Fibroblast of the aortic adventitia (primary cell): ENCODE data around the gene MAGEA12. TPM values are rescaled to one million over a fixed set of nuclear protein-coding genes. Genes with fewer than 3 reads are reported as not detected.
"Not testable (repeated sequence)": the region's sequence is repeated elsewhere in the genome, so short reads cannot be mapped to it uniquely, and the experiment has no call there.

Experiments used
- DNase-seq: peaks from one replicate; pipeline ENCODE4 v3.0.0-alpha.2; 2010; ENCODE audit warnings: low read depth
- H3K4me3 ChIP-seq: 2 replicates; pipeline ENCODE4 v1.5.1; 2011; ENCODE audit warnings: low read depth, mild to moderate bottlenecking, control low read depth, low read length, moderate library complexity
- total RNA-seq: library from RNA; depleted of rRNA; stranded (reverse); fragments of >200 nt; gene quantifications from 2 replicates; pipeline ENCODE4 v1.2.3, GENCODE V29; 2012; ENCODE audit warnings: low replicate concordance
- TF ChIP-seq, protein P1 (sequence below): IDR thresholded peaks from 2 replicates; pipeline ENCODE4 v1.5.1; 2011; ENCODE audit warnings: mild to moderate bottlenecking, low read length, control low read depth, inconsistent platforms; ENCODE audit not compliant: insufficient read depth

Gene MAGEA12
- total RNA-seq, 1 donor = not detected

DNA sequence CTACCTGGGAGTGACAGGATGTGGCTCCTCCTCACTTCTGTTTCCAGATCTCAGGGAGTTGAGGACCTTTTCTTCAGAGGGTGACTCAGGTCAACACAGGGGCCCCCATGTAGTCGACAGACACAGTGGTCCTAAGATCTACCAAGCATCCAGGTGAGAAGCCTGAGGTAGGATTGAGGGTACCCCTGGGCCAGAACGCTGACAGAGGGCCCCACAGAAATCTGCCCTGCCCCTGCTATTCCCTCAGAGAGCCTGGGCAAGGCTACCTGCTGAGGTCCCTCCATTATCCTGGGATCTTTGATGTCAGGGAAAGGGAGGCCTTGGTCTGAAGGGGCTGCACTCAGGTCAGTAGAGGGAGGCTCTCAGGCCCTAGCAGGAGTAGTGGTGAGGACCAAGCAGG lies 1.5 kb downstream of the MAGEA12 start:
- no peak for DNase-seq
- TF ChIP-seq, protein P1, sequence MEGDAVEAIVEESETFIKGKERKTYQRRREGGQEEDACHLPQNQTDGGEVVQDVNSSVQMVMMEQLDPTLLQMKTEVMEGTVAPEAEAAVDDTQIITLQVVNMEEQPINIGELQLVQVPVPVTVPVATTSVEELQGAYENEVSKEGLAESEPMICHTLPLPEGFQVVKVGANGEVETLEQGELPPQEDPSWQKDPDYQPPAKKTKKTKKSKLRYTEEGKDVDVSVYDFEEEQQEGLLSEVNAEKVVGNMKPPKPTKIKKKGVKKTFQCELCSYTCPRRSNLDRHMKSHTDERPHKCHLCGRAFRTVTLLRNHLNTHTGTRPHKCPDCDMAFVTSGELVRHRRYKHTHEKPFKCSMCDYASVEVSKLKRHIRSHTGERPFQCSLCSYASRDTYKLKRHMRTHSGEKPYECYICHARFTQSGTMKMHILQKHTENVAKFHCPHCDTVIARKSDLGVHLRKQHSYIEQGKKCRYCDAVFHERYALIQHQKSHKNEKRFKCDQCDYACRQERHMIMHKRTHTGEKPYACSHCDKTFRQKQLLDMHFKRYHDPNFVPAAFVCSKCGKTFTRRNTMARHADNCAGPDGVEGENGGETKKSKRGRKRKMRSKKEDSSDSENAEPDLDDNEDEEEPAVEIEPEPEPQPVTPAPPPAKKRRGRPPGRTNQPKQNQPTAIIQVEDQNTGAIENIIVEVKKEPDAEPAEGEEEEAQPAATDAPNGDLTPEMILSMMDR = no peak
- no peak overlapping the region for H3K4me3 ChIP-seq

DNA sequence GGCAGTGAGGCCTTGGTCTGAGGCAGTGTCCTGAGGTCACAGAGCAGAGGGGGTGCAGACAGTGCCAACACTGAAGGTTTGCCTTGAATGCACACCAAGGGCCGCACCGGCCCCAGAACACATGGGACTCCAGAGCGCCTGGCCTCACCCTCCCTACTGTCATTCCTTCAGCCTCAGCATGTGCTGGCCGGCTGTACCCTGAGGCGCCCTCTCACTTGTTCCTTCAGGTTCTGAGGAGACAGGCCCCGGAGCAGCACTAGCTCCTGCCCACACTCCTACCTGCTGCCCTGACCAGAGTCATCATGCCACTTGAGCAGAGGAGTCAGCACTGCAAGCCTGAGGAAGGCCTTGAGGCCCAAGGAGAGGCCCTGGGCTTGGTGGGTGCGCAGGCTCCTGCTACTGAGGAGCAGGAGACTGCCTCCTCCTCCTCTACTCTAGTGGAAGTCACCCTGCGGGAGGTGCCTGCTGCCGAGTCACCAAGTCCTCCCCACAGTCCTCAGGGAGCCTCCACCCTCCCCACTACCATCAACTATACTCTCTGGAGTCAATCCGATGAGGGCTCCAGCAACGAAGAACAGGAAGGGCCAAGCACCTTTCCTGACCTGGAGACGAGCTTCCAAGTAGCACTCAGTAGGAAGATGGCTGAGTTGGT lies 2.4 kb downstream of the MAGEA12 start:
- H3K4me3 ChIP-seq = no peak overlapping the region
- DNase-seq = no peak
- TF ChIP-seq, protein P1 = no peak

DNA sequence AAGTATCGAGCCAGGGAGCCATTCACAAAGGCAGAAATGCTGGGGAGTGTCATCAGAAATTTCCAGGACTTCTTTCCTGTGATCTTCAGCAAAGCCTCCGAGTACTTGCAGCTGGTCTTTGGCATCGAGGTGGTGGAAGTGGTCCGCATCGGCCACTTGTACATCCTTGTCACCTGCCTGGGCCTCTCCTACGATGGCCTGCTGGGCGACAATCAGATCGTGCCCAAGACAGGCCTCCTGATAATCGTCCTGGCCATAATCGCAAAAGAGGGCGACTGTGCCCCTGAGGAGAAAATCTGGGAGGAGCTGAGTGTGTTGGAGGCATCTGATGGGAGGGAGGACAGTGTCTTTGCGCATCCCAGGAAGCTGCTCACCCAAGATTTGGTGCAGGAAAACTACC lies 3.0 kb downstream of the MAGEA12 start:
- not testable (repeated sequence) for DNase-seq

DNA sequence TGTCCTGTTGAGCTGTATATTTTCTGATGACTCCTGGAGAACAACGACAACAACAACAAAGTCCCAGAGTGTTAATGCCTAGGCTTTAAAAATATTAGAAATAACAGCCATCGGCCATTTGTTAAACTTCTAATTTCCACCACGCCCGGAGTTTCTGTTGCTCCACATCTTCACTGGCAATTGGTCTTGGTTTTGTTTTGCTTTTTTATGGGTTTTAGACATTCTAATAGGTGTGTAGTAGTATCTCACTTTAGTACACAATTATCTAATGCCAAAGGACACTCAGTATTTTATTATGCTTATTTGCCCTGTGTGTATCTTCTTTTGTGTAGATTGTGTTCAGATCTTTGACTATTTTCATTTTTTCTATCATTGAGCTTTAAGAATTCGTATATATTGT lies 5.0 kb downstream of the MAGEA12 start:
- H3K4me3 ChIP-seq = no peak overlapping the region
- TF ChIP-seq, protein P1 = no peak
- no peak for DNase-seq

More for the DNA sequence above, 3.0 kb downstream of the MAGEA12 start:
- not testable (repeated sequence) for H3K4me3 ChIP-seq

DNA sequence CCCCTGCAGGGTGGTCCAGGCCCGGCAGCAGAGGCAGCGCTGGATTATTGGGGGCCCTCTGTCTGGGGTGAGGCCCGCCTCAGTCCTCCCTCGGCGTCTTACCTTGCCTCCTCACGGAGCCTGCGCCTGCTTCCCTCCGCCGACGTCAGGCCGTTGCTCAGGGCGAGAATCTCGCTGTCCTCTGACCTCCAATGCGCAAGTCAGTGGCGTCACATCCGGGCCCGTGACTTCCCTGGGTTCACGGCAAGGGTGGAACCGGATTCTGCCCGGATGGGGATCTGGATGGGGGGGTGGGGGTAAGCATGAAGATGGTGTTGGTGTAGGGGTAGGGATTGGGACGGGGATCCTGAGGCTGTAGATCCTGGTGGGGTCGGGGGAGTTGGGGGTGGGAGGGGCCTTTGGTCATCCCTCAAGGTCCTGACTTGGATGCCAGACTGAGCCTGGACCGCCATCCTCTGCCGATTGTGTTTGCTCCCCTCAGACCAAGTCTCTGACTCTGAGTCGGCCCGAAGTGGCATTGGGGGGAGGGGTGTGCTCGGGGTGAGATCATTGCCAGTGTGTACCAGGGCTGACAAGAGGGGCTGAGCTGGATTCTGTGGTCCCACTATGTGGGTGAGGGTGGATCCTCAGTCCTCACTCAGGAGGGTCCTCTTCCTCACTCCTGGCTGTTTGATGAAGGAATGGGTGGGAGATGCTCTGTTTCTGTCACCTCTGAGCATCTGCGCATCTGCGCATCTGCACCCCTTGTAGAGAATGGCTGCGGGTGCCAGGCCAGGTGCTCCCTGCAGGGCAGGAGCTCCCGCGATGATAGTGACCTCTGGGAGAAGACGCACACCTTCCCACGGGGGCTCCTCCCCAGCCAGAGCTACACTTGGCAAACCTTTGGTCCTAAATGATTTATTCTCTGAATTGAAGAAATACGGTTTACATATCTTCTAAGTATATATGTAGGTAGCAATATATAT lies 20.4 kb downstream of the MAGEA12 start, which contains the start of gene MAGEA2:
MAGEA2 (minus strand) TSS at position 157 of the 965 bp plus-strand sequence. CDS start 2,479 bp downstream, outside the sequence.
- not testable (repeated sequence) for H3K4me3 ChIP-seq

DNA sequence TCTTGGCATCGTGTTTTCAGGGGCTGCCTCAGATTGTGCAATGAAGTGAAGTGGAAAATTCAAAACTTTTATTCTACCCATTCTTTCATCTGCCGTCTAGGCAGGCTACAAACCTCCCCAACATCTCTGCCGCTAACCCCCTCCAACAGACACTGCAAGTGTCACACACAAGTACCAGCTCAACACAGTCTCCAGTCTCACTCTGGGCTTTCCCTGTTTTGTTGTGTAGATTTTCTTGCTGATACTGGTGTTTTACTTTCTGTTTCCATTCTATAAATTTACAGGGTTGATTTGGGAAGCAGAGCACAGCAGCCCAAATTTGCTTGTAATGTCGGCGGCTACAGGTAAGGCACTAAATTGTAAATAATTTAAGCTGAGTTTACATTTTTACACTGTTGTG lies 21.3 kb downstream of the MAGEA12 start:
- not testable (repeated sequence) for H3K4me3 ChIP-seq

More for the DNA sequence above, 20.4 kb downstream of the MAGEA12 start, which contains the start of gene MAGEA2:
- not testable (repeated sequence) for DNase-seq

DNA sequence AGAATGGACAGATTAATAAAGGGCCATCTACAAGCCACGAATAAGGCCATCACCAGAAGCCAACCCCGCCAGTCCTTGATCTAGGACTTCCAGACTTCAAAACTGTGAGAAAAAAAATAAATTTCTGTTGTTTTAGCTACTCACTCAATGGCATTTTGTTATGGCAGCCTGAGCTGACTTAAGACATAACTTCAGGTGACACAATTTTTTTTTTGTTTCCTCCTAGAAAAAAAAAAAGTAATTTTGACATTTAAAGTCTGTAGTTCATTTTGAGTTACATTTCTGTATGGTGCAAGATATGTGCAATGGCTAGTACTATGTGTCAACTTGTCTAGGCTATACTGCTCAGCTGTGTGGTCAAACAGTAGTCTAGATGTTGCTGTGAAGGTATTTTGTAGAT lies 25.4 kb downstream of the MAGEA12 start, which contains the start of gene CSAG3:
CSAG3 (plus strand) TSS at position 301 of the 400 bp plus-strand sequence.
- DNase-seq, H3K4me3 ChIP-seq: not testable (repeated sequence)

More for the DNA sequence above, 21.3 kb downstream of the MAGEA12 start:
- not testable (repeated sequence) for DNase-seq

DNA sequence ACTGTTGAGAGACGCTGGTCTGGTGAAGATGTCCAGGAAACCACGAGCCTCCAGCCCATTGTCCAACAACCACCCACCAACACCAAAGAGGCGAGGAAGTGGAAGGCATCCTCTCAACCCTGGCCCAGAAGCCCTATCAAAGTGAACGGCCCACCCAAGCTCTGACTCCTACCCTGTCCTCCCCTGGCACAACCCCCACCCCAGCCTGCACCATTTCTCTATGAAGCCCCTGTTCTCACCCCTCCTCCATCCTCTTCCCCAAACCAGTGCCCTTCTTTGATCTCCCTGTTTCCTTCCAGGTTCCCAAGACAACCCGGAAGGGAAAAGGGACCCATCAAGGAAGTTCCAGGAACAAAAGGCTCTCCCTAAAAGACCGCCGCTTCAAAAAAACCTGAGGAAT lies 26.0 kb downstream of the MAGEA12 start:
- DNase-seq, H3K4me3 ChIP-seq: not testable (repeated sequence)

DNA sequence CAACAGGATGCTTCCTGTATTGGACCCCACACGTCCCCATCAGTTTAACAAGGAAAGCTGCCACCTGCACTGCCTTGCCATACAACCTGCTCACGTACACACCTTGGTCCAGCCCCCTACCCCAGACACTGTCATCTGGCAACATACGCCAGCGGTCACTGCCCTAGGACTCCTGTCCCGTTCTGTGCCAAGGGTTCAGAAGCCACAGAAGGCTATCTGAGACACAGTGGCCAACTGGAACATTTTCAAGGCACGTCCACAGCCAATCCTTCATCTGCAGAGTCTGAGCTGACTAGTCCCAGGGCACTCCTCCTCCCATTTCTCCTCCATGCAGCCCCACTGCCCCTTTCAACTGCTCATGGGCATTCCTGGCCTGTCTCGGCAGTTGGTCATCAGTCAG lies 28.0 kb downstream of the MAGEA12 start:
- H3K4me3 ChIP-seq, DNase-seq: not testable (repeated sequence)

DNA sequence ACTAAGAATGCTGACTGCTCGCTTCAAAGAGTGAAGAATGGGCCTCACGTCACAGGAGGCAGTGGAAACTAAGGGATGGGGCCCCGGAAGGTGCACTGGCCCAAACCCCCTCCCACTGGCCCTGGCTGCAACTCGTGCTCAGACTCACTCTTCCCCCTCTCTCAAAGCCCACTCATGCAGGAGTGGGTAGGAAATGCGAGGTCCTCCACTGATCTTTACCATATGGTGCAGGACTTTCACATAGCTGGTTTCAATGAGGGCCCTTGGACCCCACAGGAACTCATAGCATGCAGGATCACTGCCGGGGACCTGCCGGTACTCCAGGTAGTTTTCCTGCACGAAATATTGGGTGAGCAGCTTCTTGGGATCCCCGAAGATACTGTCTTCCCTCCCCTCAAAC lies 33.0 kb downstream of the MAGEA12 start:
- H3K4me3 ChIP-seq, DNase-seq: not testable (repeated sequence)

DNA sequence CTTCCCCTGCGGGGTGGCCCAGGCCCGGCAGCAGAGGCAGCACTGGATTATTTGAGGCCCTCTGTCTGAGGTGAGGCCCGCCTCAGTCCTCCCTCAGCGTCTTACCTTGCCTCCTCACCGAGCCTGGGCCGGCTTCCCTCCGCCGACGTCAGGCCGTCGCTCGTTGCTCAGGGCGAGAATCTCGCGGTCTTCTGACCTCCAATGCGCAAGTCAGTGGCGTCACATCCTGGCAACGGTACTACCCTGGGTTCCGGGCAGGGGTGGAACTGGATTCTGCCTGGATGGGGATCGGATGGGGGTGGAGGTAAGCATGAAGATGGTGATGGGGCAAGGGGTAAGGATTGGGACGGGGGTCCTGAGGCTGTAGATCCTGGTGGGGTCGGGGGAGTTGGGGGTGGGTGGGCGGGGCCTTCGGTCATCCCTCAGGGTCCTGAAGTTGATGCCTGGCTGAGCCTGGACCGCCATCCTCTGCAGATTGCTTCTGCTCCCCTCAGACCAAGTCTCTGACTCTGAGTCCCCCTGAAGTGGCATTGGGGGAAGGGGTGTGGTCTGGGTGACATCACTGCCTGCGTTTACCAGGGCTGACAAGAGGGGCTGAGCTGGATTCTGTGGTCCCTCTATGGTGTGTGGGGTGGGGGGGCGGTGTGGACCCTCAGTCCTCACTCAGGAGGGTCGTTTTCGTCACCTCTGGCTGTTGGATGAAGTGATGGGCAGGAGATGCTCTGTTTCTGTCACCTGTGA lies 36.2 kb downstream of the MAGEA12 start, which contains the start of gene MAGEA6:
MAGEA6 (minus strand) TSS at position 141 of the 741 bp plus-strand sequence. CDS start 2,039 bp downstream, outside the sequence.
- H3K4me3 ChIP-seq, DNase-seq: not testable (repeated sequence)

DNA sequence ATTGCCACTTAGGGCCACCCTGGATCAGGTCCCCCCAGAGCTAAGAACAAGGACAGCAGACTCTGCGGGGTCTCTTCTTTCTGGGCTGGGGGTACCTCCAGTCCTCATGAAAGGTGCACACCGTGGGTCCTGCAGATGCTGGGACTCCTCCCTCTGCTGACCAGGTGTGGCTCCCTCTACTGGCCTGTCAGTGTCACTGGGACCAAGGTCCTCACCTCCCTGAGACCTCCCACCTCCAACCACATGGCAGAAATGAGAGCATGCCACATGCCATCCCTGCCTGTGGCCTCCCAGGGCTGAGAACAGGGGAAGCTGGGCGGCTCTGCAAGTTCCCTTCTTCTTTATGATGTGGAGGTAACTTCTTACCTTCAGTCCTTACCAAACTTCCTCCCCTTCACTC lies 53.5 kb downstream of the MAGEA12 start:
- DNase-seq, H3K4me3 ChIP-seq: not testable (repeated sequence)
